ENCODE data around the gene MAN1C1. TPM values are rescaled to one million over a fixed set of nuclear protein-coding genes. Genes with fewer than 3 reads are reported as not detected.

MAN1C1 gene
- total RNA-seq, 2 donors from 2014 or later, result 2.7 to 4.3 TPM

DNA sequence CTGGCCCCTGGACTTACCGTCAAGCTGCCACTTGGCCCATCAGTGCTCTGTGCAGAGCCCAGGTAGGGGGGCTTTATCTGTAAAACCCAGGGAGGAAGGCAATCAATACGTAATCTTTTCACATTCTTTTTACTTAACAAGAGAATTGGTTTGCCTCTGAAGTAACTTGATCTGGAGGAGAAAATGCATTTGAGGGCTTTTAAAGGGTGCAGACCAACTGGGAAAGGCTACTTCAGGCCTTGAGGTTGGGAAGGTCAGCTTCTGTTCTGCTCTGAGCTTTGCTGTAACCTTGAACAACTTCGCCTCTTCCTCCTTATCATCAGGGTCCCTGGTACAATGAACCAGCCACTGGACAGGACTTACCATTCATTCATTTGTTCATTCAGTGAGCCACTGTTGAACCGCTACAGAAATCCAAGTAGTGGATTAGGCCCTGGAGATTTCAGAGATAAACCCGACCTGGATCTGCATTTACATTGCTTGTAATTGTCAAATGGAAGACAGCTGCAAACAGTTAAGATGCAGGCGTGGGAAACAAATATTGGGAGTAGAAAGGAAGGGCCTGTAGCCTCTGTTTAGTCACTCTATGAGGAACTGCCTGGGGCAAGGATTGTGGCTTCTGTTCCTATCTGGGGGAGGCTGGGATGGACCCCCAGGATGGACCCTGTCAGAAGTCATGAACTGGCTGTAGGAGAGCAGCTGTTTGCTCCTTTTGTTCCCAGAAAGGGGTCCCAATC lies 90.9 kb downstream of the MAN1C1 start:
- no peak for TF ChIP-seq CTCF (IDR thresholded peaks at IDR 0.05)
- Histone ChIP-seq H3K27me3 (no peaks in the 10 kb centered on the region), H3K9ac (ENCODE audit: low read depth in 2 of 2, low read length in 2 of 2) (no peak overlapping the region), H3K36me3 (no peaks in the 10 kb centered on the region), H3K27ac (no peak overlapping the region), H3K4me3 (no peak overlapping the region), H3K9me3 (no peaks in the 10 kb centered on the region), H3K4me1 (no peaks in the 10 kb centered on the region)
- intact Hi-C loops (cut with DNase I), result no loop called here
- no peak for DNase-seq

GRCh38 chr1:25710583-25711347 lies 94.2 kb downstream of the MAN1C1 start:
- Histone ChIP-seq H3K27me3 (no peaks in the 10 kb centered on the region), H3K9ac (ENCODE audit: low read depth in 2 of 2, low read length in 2 of 2) (no peak overlapping the region), H3K9me3 (no peaks in the 10 kb centered on the region), H3K36me3 (no peaks in the 10 kb centered on the region), H3K4me1 (no peaks in the 10 kb centered on the region), H3K4me3 (no peak overlapping the region), H3K27ac (no peak overlapping the region)
- TF ChIP-seq CTCF (IDR thresholded peaks at IDR 0.05), result no peak
- DNase-seq, result no peak
- intact Hi-C loops (cut with DNase I), result no loop called here

GRCh38 chr1:25711555-25712298 lies 95.1 kb downstream of the MAN1C1 start:
- Histone ChIP-seq H3K27ac (no peak overlapping the region), H3K27me3 (no peaks in the 10 kb centered on the region), H3K4me1 (no peaks in the 10 kb centered on the region), H3K36me3 (no peaks in the 10 kb centered on the region), H3K9ac (ENCODE audit: low read depth in 2 of 2, low read length in 2 of 2) (no peak overlapping the region), H3K4me3 (no peak overlapping the region), H3K9me3 (no peaks in the 10 kb centered on the region)
- TF ChIP-seq CTCF (IDR thresholded peaks at IDR 0.05), result no peak
- DNase-seq, result no peak
- intact Hi-C loops (cut with DNase I), result no loop called here

DNA sequence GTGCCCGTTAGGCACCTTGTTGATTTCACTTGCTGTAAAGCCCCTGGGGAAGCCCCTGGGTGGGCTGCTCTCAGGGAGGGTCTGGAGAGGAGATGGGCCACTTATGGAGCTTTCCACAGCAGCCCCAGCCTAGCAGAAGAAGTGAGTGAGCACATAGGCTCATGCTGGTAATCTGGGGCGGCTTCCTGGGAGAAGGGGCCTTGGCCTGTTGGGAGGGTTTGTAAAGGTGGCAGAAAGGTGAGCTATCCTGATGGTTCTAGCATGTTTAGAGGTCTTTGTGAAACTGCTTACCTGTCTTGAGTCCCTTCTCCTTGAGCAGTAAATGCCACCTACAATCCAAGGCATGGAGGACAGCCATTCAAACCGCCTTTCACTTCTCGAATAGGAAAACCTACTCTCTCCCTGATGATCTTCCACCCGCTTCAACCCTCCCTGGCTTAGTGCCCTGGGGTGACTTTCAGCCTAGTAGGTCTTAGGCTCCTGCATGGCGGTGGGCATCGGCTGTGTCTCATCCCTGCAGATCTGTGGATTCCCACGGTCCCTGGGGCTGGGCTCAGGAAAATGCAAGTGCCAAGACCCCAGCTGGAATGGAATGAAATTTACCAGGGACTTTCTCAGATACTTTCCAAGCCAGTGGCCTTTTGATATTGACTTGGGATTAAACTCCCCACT lies 95.8 kb downstream of the MAN1C1 start:
- Histone ChIP-seq H3K4me1 (no peaks in the 10 kb centered on the region), H3K9me3 (no peaks in the 10 kb centered on the region), H3K4me3 (no peak overlapping the region), H3K9ac (ENCODE audit: low read depth in 2 of 2, low read length in 2 of 2) (no peak overlapping the region), H3K36me3 (no peaks in the 10 kb centered on the region), H3K27me3 (no peaks in the 10 kb centered on the region), H3K27ac (no peak overlapping the region)
- no peak for TF ChIP-seq CTCF (IDR thresholded peaks at IDR 0.05)
- no peak for DNase-seq
- intact Hi-C loops (cut with DNase I), result no loop called here

GRCh38 chr1:25713961-25714360 lies 97.4 kb downstream of the MAN1C1 start:
- H3K36me3 ChIP-seq, result no peaks in the 10 kb centered on the region
- no peak for TF ChIP-seq CTCF (IDR thresholded peaks at IDR 0.05)
- H3K27me3 ChIP-seq, result no peaks in the 10 kb centered on the region
- DNase-seq, result no peak
- H3K4me3 ChIP-seq, result no peak overlapping the region
- intact Hi-C loops (cut with DNase I), result no loop called here
- no peaks in the 10 kb centered on the region for H3K9me3 ChIP-seq
- H3K4me1 ChIP-seq, result no peaks in the 10 kb centered on the region
- H3K9ac ChIP-seq (ENCODE audit: low read depth in 2 of 2, low read length in 2 of 2), result no peak overlapping the region
- no peak overlapping the region for H3K27ac ChIP-seq
